ENCODE measurements around the gene TNRC6C. TPM values are rescaled to one million over a fixed set of nuclear protein-coding genes. Genes with fewer than 3 reads are reported as not detected.

TNRC6C gene
- total and polyA plus RNA-seq, 9 of the 15 experiments (the other 6 are each of a cell fraction or from before 2014, with no cell fraction given) = 0.20 to 4.9 (median 2.3) TPM

DNA sequence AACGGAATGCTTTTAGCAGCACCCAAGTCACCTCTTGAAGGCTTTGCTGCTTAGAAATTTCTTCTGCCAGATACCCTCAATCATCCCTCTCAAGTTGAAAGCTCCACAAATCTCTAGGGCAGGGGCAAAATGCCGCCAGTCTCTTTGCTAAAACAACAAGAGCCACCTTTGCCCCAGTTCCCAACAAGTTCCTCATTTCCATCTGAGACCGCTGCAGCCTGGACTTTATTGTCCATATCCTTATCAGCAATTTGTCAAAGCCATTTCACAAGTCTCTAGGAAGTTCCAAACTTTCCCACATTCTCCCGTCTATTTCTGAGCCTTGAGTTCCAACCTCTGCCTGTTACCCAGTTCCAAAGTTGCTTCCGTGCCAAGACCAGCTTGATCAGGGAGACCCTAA, 142.6 kb downstream of the TNRC6C start (continued):
- TF ChIP-seq, protein P1, sequence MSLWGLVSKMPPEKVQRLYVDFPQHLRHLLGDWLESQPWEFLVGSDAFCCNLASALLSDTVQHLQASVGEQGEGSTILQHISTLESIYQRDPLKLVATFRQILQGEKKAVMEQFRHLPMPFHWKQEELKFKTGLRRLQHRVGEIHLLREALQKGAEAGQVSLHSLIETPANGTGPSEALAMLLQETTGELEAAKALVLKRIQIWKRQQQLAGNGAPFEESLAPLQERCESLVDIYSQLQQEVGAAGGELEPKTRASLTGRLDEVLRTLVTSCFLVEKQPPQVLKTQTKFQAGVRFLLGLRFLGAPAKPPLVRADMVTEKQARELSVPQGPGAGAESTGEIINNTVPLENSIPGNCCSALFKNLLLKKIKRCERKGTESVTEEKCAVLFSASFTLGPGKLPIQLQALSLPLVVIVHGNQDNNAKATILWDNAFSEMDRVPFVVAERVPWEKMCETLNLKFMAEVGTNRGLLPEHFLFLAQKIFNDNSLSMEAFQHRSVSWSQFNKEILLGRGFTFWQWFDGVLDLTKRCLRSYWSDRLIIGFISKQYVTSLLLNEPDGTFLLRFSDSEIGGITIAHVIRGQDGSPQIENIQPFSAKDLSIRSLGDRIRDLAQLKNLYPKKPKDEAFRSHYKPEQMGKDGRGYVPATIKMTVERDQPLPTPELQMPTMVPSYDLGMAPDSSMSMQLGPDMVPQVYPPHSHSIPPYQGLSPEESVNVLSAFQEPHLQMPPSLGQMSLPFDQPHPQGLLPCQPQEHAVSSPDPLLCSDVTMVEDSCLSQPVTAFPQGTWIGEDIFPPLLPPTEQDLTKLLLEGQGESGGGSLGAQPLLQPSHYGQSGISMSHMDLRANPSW (CRISPR knock-in tag; IDR thresholded peaks at IDR 0.05) = no peak

DNA sequence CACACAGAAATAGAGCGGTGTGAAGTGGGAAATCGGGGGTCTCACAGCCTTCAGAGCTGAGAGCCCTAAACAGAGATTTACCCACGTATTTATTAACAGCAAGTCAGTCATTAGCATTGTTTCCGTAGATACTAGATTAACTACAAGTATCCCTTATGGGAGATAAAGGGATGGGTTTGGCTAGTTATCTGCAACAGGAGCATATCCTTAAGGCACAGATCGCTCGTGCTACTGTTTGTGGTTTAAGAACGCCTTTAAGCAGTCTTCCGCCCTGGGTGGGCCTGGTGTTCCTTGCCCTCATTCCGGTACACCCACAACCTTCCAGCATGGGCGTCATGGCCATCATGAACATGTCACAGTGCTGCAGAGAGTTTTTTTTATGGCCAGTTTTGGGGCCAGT, 143.0 kb downstream of the TNRC6C start:
- H2AFZ ChIP-seq (ENCODE audit: low read depth, low read length) = no peak overlapping the region
- ChIA-PET CTCF (ENCODE audit: low intra/inter-chr PET ratio) (no interaction called here), POLR2A (interaction anchor here (1.0 kb wide), 1 partner anchor 11 kb away, joined by 3 read pairs; no protein-coding TSS in a partner anchor)
- H3K27me3 ChIP-seq (ENCODE audit: control insufficient read depth in 2 of 2, insufficient read depth in 2 of 2, low read length in 2 of 2) = no peaks in the 10 kb centered on the region
- ATAC-seq (no peak), DNase-seq (ENCODE audit: extremely low read depth in 1 of 4, low spot score in 3 of 4) (no peak), FAIRE-seq (no peak)
- intact Hi-C loops (cut with micrococcal nuclease) = no loop called here
- H3K36me3 ChIP-seq (ENCODE audit: control insufficient read depth, insufficient read depth, low read length) = peaks cover 37% of the 10 kb centered on the region
- no peak overlapping the region for H3K9ac ChIP-seq (ENCODE audit: insufficient read depth in 1 of 2, low read depth in 2 of 2, low read length in 2 of 2)
- H4K20me1 ChIP-seq (replicated peaks; ENCODE audit: control insufficient read depth, insufficient read depth, low read length) = no peaks in the 10 kb centered on the region
- peaks cover 0 to 13% of the 10 kb centered on the region in 2 experiments; a peak in 3 of 5 replicates for H3K4me1 ChIP-seq (replicated peaks in 1 of 2; ENCODE audit: control insufficient read depth in 2 of 2, insufficient read depth in 2 of 2, low read length in 2 of 2)
- peaks cover 7% of the 10 kb centered on the region for H3K9me3 ChIP-seq (replicated peaks; ENCODE audit: control insufficient read depth, insufficient read depth, low read depth, low read length)
- H3K4me3 ChIP-seq = no peak overlapping the region
- WGBS (ENCODE audit: insufficient coverage, low coverage, missing lambda C conversion rate) = 85% methylated on average over 10 of the region's 10 CpGs
- H3K27ac ChIP-seq (ENCODE audit: extremely low read depth, low read depth, low read length) = no peak overlapping the region
- no TSS peak for BruUV-seq (replicated peaks)
- no peaks in the 10 kb centered on the region for H3K79me2 ChIP-seq (ENCODE audit: control insufficient read depth, insufficient read depth, low read length)
- H3K9me1 ChIP-seq (ENCODE audit: control insufficient read depth, insufficient read depth, low read length) = no peaks in the 10 kb centered on the region
- in situ Hi-C loops (cut with MboI) = no loop called here
- H3K4me2 ChIP-seq (ENCODE audit: insufficient read depth, low read length) = no peak overlapping the region
- TF ChIP-seq, protein P2, sequence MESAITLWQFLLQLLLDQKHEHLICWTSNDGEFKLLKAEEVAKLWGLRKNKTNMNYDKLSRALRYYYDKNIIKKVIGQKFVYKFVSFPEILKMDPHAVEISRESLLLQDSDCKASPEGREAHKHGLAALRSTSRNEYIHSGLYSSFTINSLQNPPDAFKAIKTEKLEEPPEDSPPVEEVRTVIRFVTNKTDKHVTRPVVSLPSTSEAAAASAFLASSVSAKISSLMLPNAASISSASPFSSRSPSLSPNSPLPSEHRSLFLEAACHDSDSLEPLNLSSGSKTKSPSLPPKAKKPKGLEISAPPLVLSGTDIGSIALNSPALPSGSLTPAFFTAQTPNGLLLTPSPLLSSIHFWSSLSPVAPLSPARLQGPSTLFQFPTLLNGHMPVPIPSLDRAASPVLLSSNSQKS (CRISPR knock-in tag; IDR thresholded peaks at IDR 0.05) = no peak
- TF ChIP-seq NFXL1 (CRISPR knock-in tag; IDR thresholded peaks at IDR 0.05) (no peak), MAFG (tag; conservative IDR thresholded peaks at IDR 0.05) (no peak), CBX3 (IDR thresholded peaks at IDR 0.05; ENCODE audit: borderline replicate concordance in 1 of 2, low read length in 2 of 2) (peak in 1 of 2 experiments; percentile 90; a peak in 1 of 3 replicates), TRIM24 (IDR thresholded peaks at IDR 0.05) (0 out of 4 replicates have a peak, but pooled peaks of 1 of the 2 experiments have one; percentile 10), HNRNPK (IDR thresholded peaks at IDR 0.05; ENCODE audit: low read depth, low read length, poor library complexity, severe bottlenecking) (no peak), L3MBTL2 (IDR thresholded peaks at IDR 0.05) (no peak), KDM2B (CRISPR knock-in tag; IDR thresholded peaks at IDR 0.05) (no peak), CC2D1A (IDR thresholded peaks at IDR 0.05) (no peak), FOXK2 (conservative IDR thresholded peaks at IDR 0.05 in 1 of 2, IDR thresholded peaks at IDR 0.05 in 1 of 2; ENCODE audit: low read depth in 2 of 2) (no peak), PURB (CRISPR knock-in tag; IDR thresholded peaks at IDR 0.05; ENCODE audit: low read depth) (no peak), MAFK (IDR thresholded peaks at IDR 0.05; ENCODE audit: low read length) (no peak), HCFC1 (IDR thresholded peaks at IDR 0.05; ENCODE audit: low read depth, low read length) (no peak), FOXP1 (CRISPR knock-in tag; IDR thresholded peaks at IDR 0.05) (no peak)
- TF ChIP-seq, protein P3, sequence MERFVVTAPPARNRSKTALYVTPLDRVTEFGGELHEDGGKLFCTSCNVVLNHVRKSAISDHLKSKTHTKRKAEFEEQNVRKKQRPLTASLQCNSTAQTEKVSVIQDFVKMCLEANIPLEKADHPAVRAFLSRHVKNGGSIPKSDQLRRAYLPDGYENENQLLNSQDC (CRISPR knock-in tag; IDR thresholded peaks at IDR 0.05) = no peak
- TF ChIP-seq, protein P4, sequence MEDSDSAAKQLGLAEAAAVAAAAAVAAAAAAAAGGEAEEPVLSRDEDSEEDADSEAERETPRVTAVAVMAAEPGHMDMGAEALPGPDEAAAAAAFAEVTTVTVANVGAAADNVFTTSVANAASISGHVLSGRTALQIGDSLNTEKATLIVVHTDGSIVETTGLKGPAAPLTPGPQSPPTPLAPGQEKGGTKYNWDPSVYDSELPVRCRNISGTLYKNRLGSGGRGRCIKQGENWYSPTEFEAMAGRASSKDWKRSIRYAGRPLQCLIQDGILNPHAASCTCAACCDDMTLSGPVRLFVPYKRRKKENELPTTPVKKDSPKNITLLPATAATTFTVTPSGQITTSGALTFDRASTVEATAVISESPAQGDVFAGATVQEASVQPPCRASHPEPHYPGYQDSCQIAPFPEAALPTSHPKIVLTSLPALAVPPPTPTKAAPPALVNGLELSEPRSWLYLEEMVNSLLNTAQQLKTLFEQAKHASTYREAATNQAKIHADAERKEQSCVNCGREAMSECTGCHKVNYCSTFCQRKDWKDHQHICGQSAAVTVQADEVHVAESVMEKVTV (CRISPR knock-in tag; IDR thresholded peaks at IDR 0.05) = no peak
